Activated T-cell treated with anti-CD3 and anti-CD28 coated beads, Interleukin-2, amount 50 U/mL, for 24 hours (primary cell): ENCODE measurements around the gene REEP1.

Source experiments
- DNase-seq: peaks from one replicate; pipeline ENCODE4 v3.0.0-alpha.2; 2020
- H3K27ac Mint-ChIP-seq: 2 replicates; pipeline ENCODE4 v1.8.0; 2020; ENCODE audit warnings: mild to moderate bottlenecking, mixed read lengths
- H3K27me3 Mint-ChIP-seq: 2 replicates; pipeline ENCODE4 v1.8.0; 2020; ENCODE audit warnings: mixed read lengths
- H3K36me3 Mint-ChIP-seq: 2 replicates; pipeline ENCODE4 v1.8.0; 2020; ENCODE audit warnings: low read depth, mixed read lengths
- H3K4me1 Mint-ChIP-seq: 2 replicates; pipeline ENCODE4 v1.8.0; 2020; ENCODE audit warnings: low read depth, mixed read lengths
- H3K4me3 Mint-ChIP-seq: 2 replicates; pipeline ENCODE4 v1.8.0; 2020; ENCODE audit warnings: mild to moderate bottlenecking, moderate library complexity, mixed read lengths
- H3K9me3 Mint-ChIP-seq: 2 replicates; pipeline ENCODE4 v1.8.0; 2020; ENCODE audit warnings: mixed read lengths

Gene REEP1

GRCh38 chr2:86305915-86306254, 31.5 kb downstream of the REEP1 start:
- DNase-seq, result no peak
- Mint-ChIP-seq H3K4me1 (no peaks in the 10 kb centered on the region), H3K27me3 (peaks cover 11% of the 10 kb centered on the region), H3K36me3 (no peaks in the 10 kb centered on the region), H3K4me3 (no peak overlapping the region), H3K27ac (no peak overlapping the region), H3K9me3 (no peaks in the 10 kb centered on the region)

- H3K4me1 Mint-ChIP-seq, result no peaks in the 10 kb centered on the region
- no peaks in the 10 kb centered on the region for H3K36me3 Mint-ChIP-seq
- peaks cover 12% of the 10 kb centered on the region for H3K27me3 Mint-ChIP-seq
- H3K27ac Mint-ChIP-seq, result no peak overlapping the region
- no peak overlapping the region for H3K4me3 Mint-ChIP-seq
- peak; percentile 18 for DNase-seq
- H3K9me3 Mint-ChIP-seq, result no peaks in the 10 kb centered on the region
Observed at GRCh38 chr2:86305195-86305914, 32.1 kb downstream of the REEP1 start.

DNA sequence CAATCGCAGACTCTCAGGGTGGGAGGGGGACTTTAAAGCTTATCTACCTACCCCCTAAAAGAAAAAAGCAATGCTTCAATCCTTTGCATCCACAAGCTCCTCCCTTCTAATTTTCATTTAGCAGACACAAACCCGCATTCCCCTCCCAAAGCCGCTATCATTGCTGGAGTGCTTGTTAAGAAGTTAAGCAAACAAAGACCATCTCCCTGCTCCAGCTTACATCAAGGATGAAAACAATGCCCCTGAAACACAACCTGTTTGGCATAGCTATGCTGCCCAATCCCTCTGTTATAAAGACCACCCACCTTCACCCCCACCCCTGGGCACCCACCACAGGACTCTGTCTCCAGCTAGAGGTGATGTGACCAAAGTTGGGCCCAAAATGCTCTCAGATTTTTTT, 33.0 kb downstream of the REEP1 start:
- H3K27ac Mint-ChIP-seq, result no peak overlapping the region
- no peak overlapping the region for H3K4me3 Mint-ChIP-seq

DNA sequence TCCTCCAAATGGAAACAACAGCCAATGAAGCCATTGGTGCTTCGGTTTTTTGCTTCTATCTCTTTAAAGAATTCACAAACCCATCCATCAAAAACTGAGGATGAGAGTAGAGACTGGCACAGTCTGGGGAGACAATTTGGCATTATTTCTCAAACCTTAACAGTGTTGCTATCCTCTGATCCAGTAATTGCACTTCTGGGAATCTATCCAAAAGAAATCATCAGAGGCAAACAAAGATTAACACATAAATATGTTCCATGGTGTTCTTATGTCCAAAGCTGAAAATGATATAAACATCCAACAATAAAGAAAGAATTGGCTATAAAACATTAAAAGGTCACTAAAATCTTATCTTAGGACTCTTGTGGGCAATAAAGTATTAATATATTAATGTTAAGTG, 35.1 kb downstream of the REEP1 start:
- Mint-ChIP-seq H3K4me1 (no peaks in the 10 kb centered on the region), H3K4me3 (no peak overlapping the region), H3K36me3 (no peaks in the 10 kb centered on the region), H3K9me3 (no peaks in the 10 kb centered on the region), H3K27ac (no peak overlapping the region), H3K27me3 (peaks cover 21% of the 10 kb centered on the region)
- DNase-seq, result no peak

More for the DNA sequence above, 33.0 kb downstream of the REEP1 start:
- Mint-ChIP-seq H3K9me3 (no peaks in the 10 kb centered on the region), H3K4me1 (no peaks in the 10 kb centered on the region), H3K36me3 (no peaks in the 10 kb centered on the region), H3K27me3 (peaks cover 18% of the 10 kb centered on the region)
- DNase-seq, result no peak

DNA sequence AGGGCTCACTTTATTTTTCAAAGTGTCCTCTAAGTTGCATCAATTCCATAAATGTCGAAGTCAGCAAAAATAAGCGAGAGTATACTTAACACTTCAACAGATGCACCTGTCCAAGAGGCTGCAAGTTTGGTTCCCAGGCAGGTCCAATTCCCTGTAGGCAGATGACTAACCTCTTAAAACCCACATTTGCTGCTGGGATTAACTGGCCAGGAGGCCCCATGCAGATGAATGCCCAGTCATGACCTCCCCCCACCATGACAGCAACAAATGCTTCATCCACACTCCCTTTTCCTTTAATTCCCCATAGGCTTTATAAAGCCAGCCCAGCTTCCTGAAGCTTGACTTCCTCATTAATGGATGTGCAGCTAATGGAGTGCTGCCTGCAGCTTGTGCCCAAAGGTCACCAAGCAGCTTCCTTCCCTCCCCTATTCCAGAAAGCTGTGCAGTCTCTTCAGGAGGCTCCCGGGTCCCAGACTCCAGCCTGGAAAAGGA, 35.7 kb downstream of the REEP1 start:
- no peaks in the 10 kb centered on the region for H3K9me3 Mint-ChIP-seq
- no peaks in the 10 kb centered on the region for H3K4me1 Mint-ChIP-seq
- H3K27me3 Mint-ChIP-seq, result peaks cover 24% of the 10 kb centered on the region
- H3K27ac Mint-ChIP-seq, result no peak overlapping the region
- no peak overlapping the region for H3K4me3 Mint-ChIP-seq
- DNase-seq, result no peak
- H3K36me3 Mint-ChIP-seq, result no peaks in the 10 kb centered on the region

DNA sequence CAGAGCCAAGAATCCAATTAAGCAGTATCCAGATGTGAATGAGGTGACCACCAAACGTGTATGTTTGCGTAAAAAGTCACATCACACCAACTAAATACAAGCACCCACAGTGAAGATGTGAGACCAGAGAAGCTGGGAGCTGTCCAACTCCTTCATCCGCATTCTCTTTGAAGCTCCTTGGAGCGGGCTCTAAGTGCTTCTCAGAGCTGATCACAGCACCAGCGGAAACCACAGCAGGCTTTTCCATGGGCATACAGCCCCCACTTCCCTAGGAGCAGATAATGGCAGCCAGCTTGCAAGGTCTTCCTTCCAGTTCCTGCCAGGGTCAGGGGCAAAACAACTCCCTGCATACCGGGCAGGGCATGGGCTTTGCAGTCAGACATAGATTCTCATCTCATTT, 36.4 kb downstream of the REEP1 start:
- no peak for DNase-seq
- H3K4me1 Mint-ChIP-seq, result no peaks in the 10 kb centered on the region
- H3K9me3 Mint-ChIP-seq, result no peaks in the 10 kb centered on the region
- H3K27me3 Mint-ChIP-seq, result peaks cover 24% of the 10 kb centered on the region
- H3K4me3 Mint-ChIP-seq, result no peak overlapping the region
- H3K27ac Mint-ChIP-seq, result no peak overlapping the region
- no peaks in the 10 kb centered on the region for H3K36me3 Mint-ChIP-seq

GRCh38 chr2:86300496-86300895, 36.9 kb downstream of the REEP1 start:
- Mint-ChIP-seq H3K27me3 (peaks cover 24% of the 10 kb centered on the region), H3K36me3 (no peaks in the 10 kb centered on the region), H3K27ac (no peak overlapping the region), H3K4me1 (no peaks in the 10 kb centered on the region), H3K4me3 (no peak overlapping the region), H3K9me3 (no peaks in the 10 kb centered on the region)
- no peak for DNase-seq

DNA sequence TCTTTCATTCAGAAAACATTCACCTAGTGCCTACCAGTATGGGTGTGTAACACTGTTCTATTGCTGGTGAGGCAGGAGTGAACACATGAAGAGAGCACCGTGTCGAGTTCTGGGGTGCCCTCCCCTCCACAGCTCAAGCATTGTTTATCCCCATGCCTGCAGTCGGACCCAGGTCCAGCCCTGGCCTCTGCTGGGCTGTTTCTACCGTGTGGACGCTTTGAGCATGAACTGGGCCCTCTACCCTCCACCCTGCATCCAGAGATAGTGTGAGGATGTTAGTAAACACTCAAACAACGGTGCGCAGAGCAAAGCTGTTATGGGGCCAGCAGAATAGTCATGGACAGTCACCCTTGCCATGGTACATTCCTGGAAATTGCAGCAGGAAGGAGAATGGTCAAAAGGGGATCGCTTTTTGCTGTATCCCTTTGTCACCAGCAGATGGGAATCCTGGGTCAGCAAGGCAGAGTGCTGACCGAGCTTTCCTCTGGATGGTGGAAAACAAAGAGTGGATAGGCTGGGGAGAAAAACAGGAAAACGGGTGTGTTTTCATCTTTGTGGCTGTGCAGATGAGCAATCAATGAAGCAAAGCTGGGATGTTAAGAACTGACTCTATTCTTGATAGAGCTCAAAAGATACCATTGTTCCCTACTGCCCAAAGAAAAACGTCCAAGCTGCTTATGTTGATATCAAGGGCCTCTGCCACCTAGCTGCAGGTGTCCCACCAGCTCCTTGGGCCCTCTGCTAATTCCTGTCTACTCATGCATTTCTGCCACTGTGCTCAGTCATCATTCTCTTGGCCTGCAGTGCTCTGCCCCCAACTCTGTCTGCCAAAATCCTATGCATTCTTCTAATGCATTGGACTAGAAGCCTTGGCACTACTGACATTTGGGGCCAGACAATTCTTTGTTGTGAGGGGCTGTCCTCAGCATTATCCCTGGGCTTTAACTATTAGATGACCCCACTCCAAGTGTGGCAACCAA, 38.7 kb downstream of the REEP1 start:
- H3K4me1 Mint-ChIP-seq, result no peaks in the 10 kb centered on the region
- H3K27me3 Mint-ChIP-seq, result peaks cover 18% of the 10 kb centered on the region
- H3K4me3 Mint-ChIP-seq, result no peak overlapping the region
- H3K27ac Mint-ChIP-seq, result no peak overlapping the region
- H3K36me3 Mint-ChIP-seq, result no peaks in the 10 kb centered on the region
- H3K9me3 Mint-ChIP-seq, result no peaks in the 10 kb centered on the region
- DNase-seq, result no peak

- H3K4me1 Mint-ChIP-seq, result no peaks in the 10 kb centered on the region
- no peak for DNase-seq
- H3K27ac Mint-ChIP-seq, result no peak overlapping the region
- H3K4me3 Mint-ChIP-seq, result no peak overlapping the region
- H3K36me3 Mint-ChIP-seq, result no peaks in the 10 kb centered on the region
- no peaks in the 10 kb centered on the region for H3K9me3 Mint-ChIP-seq
- peaks cover 25% of the 10 kb centered on the region for H3K27me3 Mint-ChIP-seq
Observed at GRCh38 chr2:86297382-86298147, 39.9 kb downstream of the REEP1 start.

DNA sequence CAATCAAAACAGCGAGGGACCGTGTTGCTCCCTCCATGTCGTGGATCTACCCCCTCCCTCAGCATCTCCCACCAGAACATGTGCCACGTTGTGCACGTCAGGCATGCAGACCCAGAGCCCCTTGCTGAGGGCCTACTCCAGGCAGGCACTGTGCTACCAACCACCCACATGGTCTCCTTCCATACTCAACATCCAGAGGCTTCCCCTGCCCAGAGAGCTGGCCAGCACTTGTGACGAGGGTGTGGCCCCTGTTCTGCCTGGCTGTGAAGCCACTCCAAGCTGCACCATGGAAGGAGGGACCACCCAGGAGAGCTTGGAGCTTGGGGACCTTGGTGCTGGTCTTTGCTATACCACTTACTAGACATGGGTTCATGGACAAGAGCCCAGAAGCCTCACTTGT, 40.5 kb downstream of the REEP1 start:
- Mint-ChIP-seq H3K4me3 (no peak overlapping the region), H3K27ac (no peak overlapping the region), H3K36me3 (no peaks in the 10 kb centered on the region), H3K4me1 (no peaks in the 10 kb centered on the region), H3K9me3 (no peaks in the 10 kb centered on the region), H3K27me3 (peaks cover 31% of the 10 kb centered on the region)
- no peak for DNase-seq

DNA sequence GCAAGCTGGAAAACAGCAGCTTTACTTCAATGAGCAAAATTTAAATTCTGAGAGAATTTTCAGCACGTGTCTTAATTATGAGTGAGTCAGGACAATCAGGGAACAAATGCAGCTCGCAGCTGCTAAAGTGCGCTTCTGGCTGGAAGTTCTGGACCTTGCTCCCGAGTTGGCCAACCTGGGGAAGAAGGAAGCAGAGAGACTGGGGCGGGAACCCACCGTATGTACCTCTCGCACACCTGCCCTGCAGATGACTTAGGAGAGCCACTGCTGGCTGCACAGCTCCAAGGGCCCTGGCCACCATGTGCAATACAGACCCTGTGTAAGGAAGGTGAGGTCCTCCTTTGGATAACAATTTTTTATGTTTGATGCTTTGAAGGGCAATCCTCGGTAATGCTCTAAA, 42.4 kb downstream of the REEP1 start:
- Mint-ChIP-seq H3K4me3 (no peak overlapping the region), H3K36me3 (no peaks in the 10 kb centered on the region), H3K4me1 (no peaks in the 10 kb centered on the region), H3K27me3 (peaks cover 30% of the 10 kb centered on the region), H3K9me3 (no peaks in the 10 kb centered on the region), H3K27ac (no peak overlapping the region)
- no peak for DNase-seq

DNA sequence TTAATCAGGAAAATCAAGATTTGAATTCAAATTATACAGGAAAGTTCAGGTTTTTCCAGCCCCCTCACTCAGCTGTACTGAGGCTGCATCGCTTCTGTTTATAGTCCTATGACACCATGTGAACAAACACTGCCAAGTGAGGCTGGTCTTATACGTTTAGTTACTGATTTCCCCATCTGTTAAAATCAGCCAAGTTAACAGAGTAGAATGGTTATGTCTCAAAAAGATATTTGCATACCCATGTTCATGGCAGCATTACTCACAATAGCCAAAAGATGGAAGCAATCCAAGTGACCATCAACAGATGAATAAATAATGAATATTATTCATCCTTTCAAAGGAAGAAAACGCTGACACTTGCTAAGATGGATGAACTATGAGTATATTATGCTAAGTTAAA, 43.8 kb downstream of the REEP1 start:
- Mint-ChIP-seq H3K27ac (no peak overlapping the region), H3K9me3 (no peaks in the 10 kb centered on the region), H3K27me3 (peaks cover 26% of the 10 kb centered on the region), H3K4me3 (no peak overlapping the region), H3K4me1 (no peaks in the 10 kb centered on the region), H3K36me3 (no peaks in the 10 kb centered on the region)
- no peak for DNase-seq

DNA sequence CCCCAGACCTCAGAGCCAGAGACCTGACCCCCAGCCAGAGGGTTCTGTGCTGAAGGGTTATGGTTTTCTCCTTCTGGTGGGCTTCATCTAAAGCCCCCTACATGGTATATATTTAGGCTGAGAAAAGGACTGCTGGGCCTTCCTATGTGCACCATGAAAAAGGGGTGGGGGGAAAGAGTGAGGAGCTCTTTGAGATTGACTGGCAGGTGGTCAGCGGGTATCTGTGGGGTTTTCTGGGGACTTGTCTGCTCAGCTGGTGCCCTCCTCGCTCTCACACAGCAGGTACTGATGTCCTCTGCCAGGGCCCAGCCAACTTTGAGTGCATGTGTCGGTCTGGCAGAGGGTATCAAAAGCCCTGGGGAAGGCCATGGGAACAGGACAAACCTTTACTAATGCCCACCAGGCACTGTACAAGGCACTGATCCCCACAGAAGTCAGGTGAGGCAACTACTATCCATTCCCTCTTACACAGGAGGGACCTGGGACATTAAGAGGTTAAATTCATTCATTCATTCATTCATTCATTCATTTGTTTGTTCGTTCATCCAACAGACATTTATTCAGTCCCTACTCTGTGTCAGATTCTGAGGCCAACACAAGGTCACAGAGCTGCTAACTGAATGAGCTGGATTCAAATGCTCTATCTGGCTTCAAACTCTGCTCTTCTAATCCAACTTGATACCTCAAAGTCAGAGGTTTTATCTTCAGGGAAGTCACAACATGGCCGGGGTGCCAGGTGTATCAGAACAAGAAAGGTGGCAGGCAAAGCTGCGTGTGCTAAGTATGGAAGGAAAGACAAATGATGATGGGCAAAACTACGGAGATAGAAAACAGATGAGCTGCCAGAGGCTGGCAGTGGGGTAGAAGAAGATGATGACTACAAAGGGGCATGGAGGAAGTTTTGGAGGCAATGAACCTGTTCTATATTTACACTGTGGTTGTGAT, 44.6 kb downstream of the REEP1 start:
- Mint-ChIP-seq H3K36me3 (no peaks in the 10 kb centered on the region), H3K4me3 (no peak overlapping the region), H3K9me3 (no peaks in the 10 kb centered on the region), H3K4me1 (no peaks in the 10 kb centered on the region), H3K27me3 (peaks cover 26% of the 10 kb centered on the region), H3K27ac (no peak overlapping the region)
- no peak for DNase-seq

GRCh38 chr2:86291328-86291662, 46.1 kb downstream of the REEP1 start:
- no peak overlapping the region for H3K27ac Mint-ChIP-seq
- H3K4me3 Mint-ChIP-seq, result no peak overlapping the region
- no peaks in the 10 kb centered on the region for H3K36me3 Mint-ChIP-seq
- H3K9me3 Mint-ChIP-seq, result no peaks in the 10 kb centered on the region
- peaks cover 23% of the 10 kb centered on the region for H3K27me3 Mint-ChIP-seq
- no peaks in the 10 kb centered on the region for H3K4me1 Mint-ChIP-seq
- DNase-seq, result no peak
